HEK293T (cell line): ENCODE results near the gene FNDC3B.

Experiments used
- CTCF ChIA-PET: fragments of 350-600 bp; formaldehyde crosslinking; extraction: SDS; loops from one replicate; lab custom pipeline; 2021; ENCODE audit warnings: antibody characterized with exemption, inconsistent platforms; lab: Yijun Ruan, JAX
- POLR2A ChIA-PET: fragments of 350-600 bp; formaldehyde crosslinking; extraction: SDS; loops from one replicate; lab custom pipeline; 2020; ENCODE audit warnings: antibody characterized with exemption, inconsistent platforms; lab: Yijun Ruan, JAX
- DNase-seq: peaks from one replicate; pipeline ENCODE4 v3.0.0; 2012; ENCODE audit warnings: mixed read lengths; ENCODE audit errors: extremely low spot score
- ARNT ChIP-seq: fragments of 450-650 bp; IDR thresholded peaks from 2 replicates; pipeline ENCODE4 v1.6.1; 2017; ENCODE audit warnings: mild to moderate bottlenecking
- BHLHE40 ChIP-seq: fragments of 450-650 bp; IDR thresholded peaks from 2 replicates; pipeline ENCODE4 v1.6.1; 2016; ENCODE audit warnings: mild to moderate bottlenecking, moderate library complexity, borderline replicate concordance
- CTBP1 ChIP-seq: fragments of 450-650 bp; IDR thresholded peaks from 2 replicates; pipeline ENCODE4 v1.6.1; 2016; ENCODE audit warnings: borderline replicate concordance
- ELF4 ChIP-seq: fragments of 450-650 bp; IDR thresholded peaks from 2 replicates; pipeline ENCODE4 v1.6.1; 2017; ENCODE audit warnings: antibody characterized with exemption
- FOXA1 ChIP-seq: fragments of 450-650 bp; IDR thresholded peaks from 2 replicates; pipeline ENCODE4 v1.6.1; 2016; ENCODE audit warnings: mild to moderate bottlenecking
- FOXK2 ChIP-seq: fragments of 450-650 bp; IDR thresholded peaks from 2 replicates; pipeline ENCODE4 v1.6.1; 2016; ENCODE audit warnings: mild to moderate bottlenecking
- FOXM1 ChIP-seq: fragments of 450-650 bp; IDR thresholded peaks from 2 replicates; pipeline ENCODE4 v1.6.1; 2017; ENCODE audit warnings: mild to moderate bottlenecking, borderline replicate concordance
- HDGF ChIP-seq: fragments of 450-650 bp; IDR thresholded peaks from 2 replicates; pipeline ENCODE4 v1.6.1; 2017; ENCODE audit warnings: antibody characterized with exemption, borderline replicate concordance
- LEF1 ChIP-seq: fragments of 450-650 bp; IDR thresholded peaks from 2 replicates; pipeline ENCODE4 v1.6.1; 2017; ENCODE audit warnings: mild to moderate bottlenecking, borderline replicate concordance
- NFRKB ChIP-seq: fragments of 450-650 bp; IDR thresholded peaks from 2 replicates; pipeline ENCODE4 v1.6.1; 2016; ENCODE audit warnings: mild to moderate bottlenecking, moderate library complexity
- SP1 ChIP-seq: fragments of 450-650 bp; IDR thresholded peaks from 2 replicates; pipeline ENCODE4 v1.6.1; 2017
- SUZ12 ChIP-seq: fragments of 450-650 bp; IDR thresholded peaks from 2 replicates; pipeline ENCODE4 v1.6.1; 2016; ENCODE audit warnings: mild to moderate bottlenecking
- TARDBP ChIP-seq: fragments of 450-650 bp; IDR thresholded peaks from 2 replicates; pipeline ENCODE4 v1.6.1; 2016
- ZNF384 ChIP-seq: fragments of 450-650 bp; IDR thresholded peaks from 2 replicates; pipeline ENCODE4 v1.6.1; 2016
- TF ChIP-seq, protein P1 (sequence below): fragments of 450-650 bp; IDR thresholded peaks from 2 replicates; pipeline ENCODE4 v1.6.1; 2016

The FNDC3B gene

DNA sequence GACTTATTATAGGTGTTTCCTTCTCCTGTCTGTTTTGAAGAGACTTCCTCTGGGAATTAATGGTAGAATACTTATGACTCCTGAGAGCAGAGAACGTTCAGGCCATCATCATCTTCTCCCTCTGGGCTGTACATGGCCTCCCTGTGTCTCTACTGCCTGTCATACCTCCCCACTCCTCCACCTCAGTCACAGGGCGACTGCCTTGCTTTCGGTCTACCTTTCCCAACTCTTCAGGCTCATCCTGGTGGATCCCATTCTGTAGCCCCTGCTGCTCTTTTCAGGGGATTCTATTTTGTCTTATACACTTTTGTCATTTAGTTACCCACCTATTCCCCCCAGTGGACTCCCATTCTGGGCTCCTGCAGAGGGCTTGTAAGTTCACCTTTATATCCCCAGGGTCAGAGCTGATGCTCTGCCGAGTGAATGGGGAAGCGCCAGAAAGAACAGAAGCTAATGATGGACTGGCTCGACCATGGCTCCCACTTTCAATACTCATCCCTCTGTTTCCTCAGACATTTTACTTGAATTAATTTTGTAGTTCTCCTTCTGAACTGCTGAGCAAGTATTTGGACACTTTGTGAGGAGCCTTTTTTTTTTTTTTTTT is 28.6 kb downstream of the FNDC3B start:
- ChIA-PET CTCF (no interaction called here), POLR2A (no interaction called here)
- TF ChIP-seq BHLHE40 (no peak), FOXA1 (no peak), FOXM1 (no peak), FOXK2 (no peak), TARDBP (no peak), SP1 (no peak), SUZ12 (no peak), ZNF384 (no peak)
- TF ChIP-seq, protein P1, sequence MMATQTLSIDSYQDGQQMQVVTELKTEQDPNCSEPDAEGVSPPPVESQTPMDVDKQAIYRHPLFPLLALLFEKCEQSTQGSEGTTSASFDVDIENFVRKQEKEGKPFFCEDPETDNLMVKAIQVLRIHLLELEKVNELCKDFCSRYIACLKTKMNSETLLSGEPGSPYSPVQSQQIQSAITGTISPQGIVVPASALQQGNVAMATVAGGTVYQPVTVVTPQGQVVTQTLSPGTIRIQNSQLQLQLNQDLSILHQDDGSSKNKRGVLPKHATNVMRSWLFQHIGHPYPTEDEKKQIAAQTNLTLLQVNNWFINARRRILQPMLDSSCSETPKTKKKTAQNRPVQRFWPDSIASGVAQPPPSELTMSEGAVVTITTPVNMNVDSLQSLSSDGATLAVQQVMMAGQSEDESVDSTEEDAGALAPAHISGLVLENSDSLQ = no peak
- DNase-seq = no peak

DNA sequence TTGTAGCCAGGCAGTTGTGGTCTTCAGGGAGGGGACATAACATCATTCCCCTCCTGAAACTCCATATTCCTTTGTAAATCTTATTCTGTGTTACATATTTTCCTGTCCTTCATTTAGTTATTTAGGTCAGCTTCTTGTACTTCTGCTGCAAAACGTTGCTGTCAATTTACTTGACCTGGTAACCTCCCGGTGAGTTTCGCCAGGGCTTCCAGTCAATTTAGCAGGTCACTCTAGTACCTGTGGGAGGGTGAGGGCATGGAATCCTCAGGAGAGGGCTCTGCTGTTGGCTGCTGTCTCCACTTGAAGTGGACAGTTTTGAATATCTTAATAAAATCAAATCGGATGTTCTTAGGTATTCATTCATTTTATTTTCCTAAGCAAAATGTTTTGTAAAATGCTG is 29.6 kb downstream of the FNDC3B start:
- no peak for TF ChIP-seq ARNT
- ChIA-PET POLR2A (no interaction called here), CTCF (interaction anchor here (1.0 kb wide), 1 partner anchor 618 kb away, joined by 3 read pairs; no protein-coding TSS in a partner anchor)

DNA sequence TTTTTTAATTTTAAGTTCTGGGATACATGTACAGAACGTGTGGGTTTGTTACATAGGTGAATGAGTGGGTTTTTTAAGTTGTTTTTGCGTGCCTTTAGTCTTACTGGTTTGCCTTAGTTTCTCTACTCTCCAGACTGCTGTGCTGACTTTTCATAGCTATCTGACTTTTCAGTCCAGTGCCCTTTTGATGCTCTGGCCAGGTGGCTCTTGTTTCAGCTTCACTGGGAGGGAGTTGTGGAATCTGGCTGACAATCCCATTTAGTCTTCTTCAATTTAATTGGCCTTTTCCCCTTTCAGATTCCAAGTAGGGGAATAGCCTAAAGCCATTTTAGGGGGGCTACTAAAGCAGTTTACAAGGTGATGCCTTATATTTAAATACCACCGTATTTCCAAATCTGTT is 30.1 kb downstream of the FNDC3B start:
- DNase-seq = no peak
- ChIA-PET CTCF (no interaction called here), POLR2A (no interaction called here)
- TF ChIP-seq FOXK2 (no peak), TARDBP (no peak), LEF1 (no peak), NFRKB (no peak), FOXM1 (no peak), SUZ12 (no peak), BHLHE40 (no peak)
- TF ChIP-seq, protein P1 = no peak

More for the DNA sequence above, 29.6 kb downstream of the FNDC3B start:
- DNase-seq = no peak

DNA sequence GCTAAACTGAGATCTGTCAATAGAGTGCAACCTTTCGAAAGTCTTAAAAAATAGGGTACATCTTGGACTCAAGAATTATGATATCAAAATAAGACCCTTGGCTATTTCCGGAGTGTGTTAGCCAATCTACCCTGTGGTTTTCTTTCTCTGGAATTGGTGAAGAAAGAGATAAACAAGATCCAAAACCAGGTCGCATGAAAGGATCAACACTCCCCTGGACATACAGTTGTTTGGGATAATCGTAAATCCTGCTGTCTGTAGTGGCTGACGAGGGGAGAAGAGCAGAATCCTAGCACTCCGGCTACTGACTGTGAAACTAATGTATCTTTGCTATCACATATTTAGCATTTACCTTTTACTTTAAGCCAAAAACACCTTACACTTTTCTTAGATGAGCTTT is 30.9 kb downstream of the FNDC3B start:
- ChIA-PET CTCF (interaction anchor here (0.6 kb wide), 1 partner anchor 553 kb away, joined by 3 read pairs; no protein-coding TSS in a partner anchor), POLR2A (no interaction called here)
- TF ChIP-seq NFRKB = no peak
- TF ChIP-seq, protein P1 = peak; percentile 65
- no peak for DNase-seq

DNA sequence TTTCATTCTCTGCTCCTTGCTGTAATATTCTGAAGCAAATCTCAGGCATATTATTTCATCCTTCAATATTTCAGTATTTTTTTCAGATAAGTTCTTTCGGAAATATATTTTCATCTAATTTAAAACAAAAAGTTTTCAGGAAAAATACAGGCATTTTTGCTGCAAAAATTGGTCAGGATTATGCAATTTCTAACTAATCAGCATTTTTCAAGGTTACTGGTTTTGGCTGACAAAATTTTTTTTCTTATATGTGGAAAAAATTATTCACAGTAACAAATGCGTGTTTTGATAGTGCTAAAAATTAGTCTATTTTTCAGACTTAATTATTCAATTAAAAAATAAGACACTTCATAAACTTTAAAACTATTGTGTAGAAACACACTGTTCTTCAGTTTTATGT is 31.4 kb downstream of the FNDC3B start:
- no peak for DNase-seq
- TF ChIP-seq SUZ12 = no peak
- no peak for TF ChIP-seq NFRKB
- POLR2A ChIA-PET = no interaction called here
- CTCF ChIA-PET = interaction anchor here (0.6 kb wide), 1 partner anchor 552 kb away, joined by 3 read pairs; no protein-coding TSS in a partner anchor

DNA sequence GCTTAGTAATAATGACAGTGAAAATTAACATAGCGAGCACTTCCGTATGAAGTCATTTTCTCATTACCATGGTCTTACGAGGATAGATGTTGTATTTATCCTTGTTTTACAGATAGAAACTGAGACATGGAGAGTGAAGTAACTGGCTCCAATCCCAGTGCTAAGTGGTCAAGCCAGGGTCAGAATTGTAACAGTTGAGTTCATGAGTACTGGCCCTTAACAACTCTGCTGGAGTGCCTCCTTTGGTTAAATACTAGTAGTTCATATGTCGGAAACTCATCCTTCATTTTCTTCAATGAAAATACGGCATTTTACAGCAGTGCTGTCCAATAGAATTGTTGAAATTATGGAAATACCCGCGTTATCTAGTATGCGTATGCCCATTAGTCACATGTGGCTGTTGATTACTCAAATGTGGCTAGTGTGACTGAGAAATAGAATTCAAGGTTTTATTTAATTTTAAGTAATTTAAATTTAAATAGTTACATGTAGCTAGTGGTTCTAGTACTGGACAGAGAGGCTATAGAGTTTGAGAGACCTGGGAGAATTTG is 32.5 kb downstream of the FNDC3B start:
- ChIA-PET POLR2A (no interaction called here), CTCF (no interaction called here)
- no peak for DNase-seq
- TF ChIP-seq ELF4 = no peak
- TF ChIP-seq ZNF384 = no peak
- TF ChIP-seq, protein P1 = no peak
- TF ChIP-seq TARDBP = no peak
- no peak for TF ChIP-seq SP1
- TF ChIP-seq FOXM1 = no peak
- TF ChIP-seq CTBP1 = no peak
- no peak for TF ChIP-seq LEF1
- no peak for TF ChIP-seq FOXK2
- TF ChIP-seq SUZ12 = no peak
- TF ChIP-seq BHLHE40 = no peak
- no peak for TF ChIP-seq HDGF
- TF ChIP-seq NFRKB = no peak
- no peak for TF ChIP-seq FOXA1

DNA sequence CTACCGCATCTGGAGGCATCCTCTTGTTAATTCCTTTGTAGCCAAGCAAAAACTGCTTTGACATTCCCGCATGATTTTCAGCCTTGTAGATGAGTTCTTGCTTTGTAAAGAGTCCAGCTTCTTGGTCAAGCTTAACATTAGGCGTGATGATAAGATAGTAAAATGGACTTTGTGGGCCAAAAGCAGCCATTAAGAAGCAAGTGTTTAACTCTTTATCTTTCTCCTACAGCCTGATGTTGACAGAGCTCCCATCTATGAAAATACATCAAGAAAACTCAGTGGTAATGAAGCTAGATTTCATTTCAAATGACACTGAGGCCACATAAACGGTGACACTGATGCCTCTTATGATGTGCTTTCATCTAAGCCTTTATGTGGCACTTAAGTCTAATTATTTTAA is 33.2 kb downstream of the FNDC3B start:
- ChIA-PET POLR2A (no interaction called here), CTCF (no interaction called here)
- TF ChIP-seq, protein P1 = no peak
- DNase-seq = no peak
